Measurements from ENCODE around the gene PDLIM3.

PDLIM3 gene

DNA sequence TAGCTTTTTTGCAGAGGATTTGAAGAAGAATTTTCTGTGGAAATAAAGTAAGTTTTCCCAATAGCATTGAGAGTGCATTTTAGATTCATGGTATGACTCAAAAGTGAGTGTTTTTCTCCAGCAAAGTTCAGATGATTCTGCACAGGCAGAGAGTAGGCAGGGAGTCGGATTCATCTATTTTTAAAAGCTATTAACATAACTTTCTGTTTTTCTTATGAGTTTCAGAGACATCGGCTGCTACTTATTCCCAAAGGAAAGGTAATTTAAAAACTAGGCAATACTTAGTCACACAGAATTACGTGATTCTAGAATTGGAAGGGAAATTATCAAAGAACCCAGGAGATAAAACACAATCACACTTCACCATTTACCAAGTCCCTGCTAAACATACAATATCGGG is 68.2 kb downstream of the PDLIM3 start:
- no peak for DNase-seq
- H3K23ac ChIP-seq (ENCODE audit: low read length) = no peak overlapping the region
- H2BK120ac ChIP-seq (ENCODE audit: low read depth, low read length) = no peak overlapping the region
- H2BK15ac ChIP-seq (replicated peaks; ENCODE audit: low read depth) = no peak overlapping the region
- no peaks in the 10 kb centered on the region for H3K79me1 ChIP-seq (ENCODE audit: low read length)
- H3K4me2 ChIP-seq (ENCODE audit: low read length) = no peak overlapping the region
- H3K4me3 ChIP-seq (ENCODE audit: low read length) = no peak overlapping the region
- H3K79me2 ChIP-seq (ENCODE audit: control insufficient read depth, insufficient read depth, low read length) = no peaks in the 10 kb centered on the region
- H3K18ac ChIP-seq (ENCODE audit: low read length) = no peak overlapping the region
- WGBS (ENCODE audit: extremely low coverage, insufficient coverage, low lambda C conversion rate) = no CpG with 5 or more reads among the region's 4 CpGs
- no peak overlapping the region for H3K4ac ChIP-seq (ENCODE audit: low read depth, low read length)
- no peaks in the 10 kb centered on the region for H3K36me3 ChIP-seq (ENCODE audit: control insufficient read depth, insufficient read depth, low read length)
- H3K9ac ChIP-seq (ENCODE audit: low read length) = no peak overlapping the region
- no peak overlapping the region for H3K27ac ChIP-seq (ENCODE audit: low read depth, low read length)
- no peaks in the 10 kb centered on the region for H3K27me3 ChIP-seq (ENCODE audit: insufficient read depth, low read length, poor library complexity)
- no peak overlapping the region for H3K56ac ChIP-seq (ENCODE audit: low read length)
- no peak overlapping the region for H4K8ac ChIP-seq (ENCODE audit: low read depth, low read length)
- H3K4me1 ChIP-seq (ENCODE audit: control insufficient read depth, low read depth, low read length) = peaks cover 4% of the 10 kb centered on the region
- no peak overlapping the region for H4K5ac ChIP-seq (ENCODE audit: low read length)
- no peak overlapping the region for H2BK5ac ChIP-seq (ENCODE audit: low read length)
- H2AK5ac ChIP-seq (ENCODE audit: low read length) = no peak overlapping the region

DNA sequence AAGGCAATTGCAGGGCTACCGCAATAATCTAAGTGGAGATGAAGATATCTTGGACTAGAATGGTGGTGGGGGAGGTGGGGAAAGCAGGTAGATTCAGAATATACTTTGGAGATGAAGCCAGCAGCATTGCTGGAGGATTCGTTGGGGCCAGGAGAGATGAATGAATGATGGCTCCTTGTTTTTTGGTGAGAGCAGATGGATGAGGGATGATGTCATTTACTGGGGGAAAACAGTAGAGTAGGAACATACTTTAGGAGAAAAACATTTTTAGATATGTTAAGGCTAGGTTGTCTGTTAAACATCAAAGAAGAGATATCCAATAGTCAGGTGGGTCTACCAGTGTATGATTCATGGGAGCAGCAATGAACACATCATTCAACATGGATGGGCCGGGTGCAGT is 69.6 kb downstream of the PDLIM3 start:
- Histone ChIP-seq H3K18ac (ENCODE audit: low read length) (no peak overlapping the region), H3K4me1 (ENCODE audit: control insufficient read depth, low read depth, low read length) (peaks cover 4% of the 10 kb centered on the region), H3K56ac (ENCODE audit: low read length) (no peak overlapping the region), H2BK120ac (ENCODE audit: low read depth, low read length) (no peak overlapping the region), H3K79me1 (ENCODE audit: low read length) (no peaks in the 10 kb centered on the region), H3K9ac (ENCODE audit: low read length) (no peak overlapping the region), H3K79me2 (ENCODE audit: control insufficient read depth, insufficient read depth, low read length) (no peaks in the 10 kb centered on the region), H2BK5ac (ENCODE audit: low read length) (no peak overlapping the region), H3K27me3 (ENCODE audit: insufficient read depth, low read length, poor library complexity) (no peaks in the 10 kb centered on the region), H3K4me2 (ENCODE audit: low read length) (no peak overlapping the region), H3K23ac (ENCODE audit: low read length) (no peak overlapping the region), H4K8ac (ENCODE audit: low read depth, low read length) (no peak overlapping the region), H3K4ac (ENCODE audit: low read depth, low read length) (no peak overlapping the region), H2BK15ac (replicated peaks; ENCODE audit: low read depth) (no peak overlapping the region), H3K4me3 (ENCODE audit: low read length) (no peak overlapping the region), H3K36me3 (ENCODE audit: control insufficient read depth, insufficient read depth, low read length) (no peaks in the 10 kb centered on the region), H2AK5ac (ENCODE audit: low read length) (no peak overlapping the region), H4K5ac (ENCODE audit: low read length) (no peak overlapping the region), H3K27ac (ENCODE audit: low read depth, low read length) (no peak overlapping the region)
- DNase-seq = no peak
- no CpG with 5 or more reads among the region's 3 CpGs for WGBS (ENCODE audit: extremely low coverage, insufficient coverage, low lambda C conversion rate)

DNA sequence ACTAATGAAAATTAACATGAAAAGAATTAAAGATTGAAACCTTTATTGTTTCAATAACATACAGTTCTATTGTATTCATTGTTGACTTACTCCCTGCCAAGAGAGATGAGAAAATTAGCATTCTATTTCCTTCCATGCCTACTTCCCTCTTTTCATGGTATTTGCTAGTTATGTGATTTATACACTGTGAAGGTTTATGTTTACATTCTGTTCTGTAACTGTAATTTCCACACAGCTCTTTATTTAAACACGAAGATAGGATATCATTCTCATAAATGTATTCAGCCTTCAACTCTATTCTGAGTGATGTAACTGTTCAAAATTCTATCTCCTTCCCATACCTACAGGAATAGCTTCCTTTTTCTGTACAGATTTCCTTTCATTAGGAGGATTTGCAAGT is 70.4 kb downstream of the PDLIM3 start:
- no peak overlapping the region for H3K4me3 ChIP-seq (ENCODE audit: low read length)
- H2BK15ac ChIP-seq (replicated peaks; ENCODE audit: low read depth) = no peak overlapping the region
- no peaks in the 10 kb centered on the region for H3K27me3 ChIP-seq (ENCODE audit: insufficient read depth, low read length, poor library complexity)
- no peak overlapping the region for H3K4me2 ChIP-seq (ENCODE audit: low read length)
- H3K18ac ChIP-seq (ENCODE audit: low read length) = no peak overlapping the region
- H3K23ac ChIP-seq (ENCODE audit: low read length) = no peak overlapping the region
- no peak for DNase-seq
- no peaks in the 10 kb centered on the region for H3K79me1 ChIP-seq (ENCODE audit: low read length)
- H4K8ac ChIP-seq (ENCODE audit: low read depth, low read length) = no peak overlapping the region
- no peaks in the 10 kb centered on the region for H3K79me2 ChIP-seq (ENCODE audit: control insufficient read depth, insufficient read depth, low read length)
- H3K27ac ChIP-seq (ENCODE audit: low read depth, low read length) = no peak overlapping the region
- no peak overlapping the region for H4K5ac ChIP-seq (ENCODE audit: low read length)
- H3K4me1 ChIP-seq (ENCODE audit: control insufficient read depth, low read depth, low read length) = peaks cover 4% of the 10 kb centered on the region
- no peak overlapping the region for H2BK120ac ChIP-seq (ENCODE audit: low read depth, low read length)
- H2BK5ac ChIP-seq (ENCODE audit: low read length) = no peak overlapping the region
- WGBS (ENCODE audit: extremely low coverage, insufficient coverage, low lambda C conversion rate) = no CpG with 5 or more reads among the region's 1 CpG
- H3K36me3 ChIP-seq (ENCODE audit: control insufficient read depth, insufficient read depth, low read length) = no peaks in the 10 kb centered on the region
- no peak overlapping the region for H3K56ac ChIP-seq (ENCODE audit: low read length)
- H3K9ac ChIP-seq (ENCODE audit: low read length) = no peak overlapping the region
- no peak overlapping the region for H3K4ac ChIP-seq (ENCODE audit: low read depth, low read length)
- no peak overlapping the region for H2AK5ac ChIP-seq (ENCODE audit: low read length)

DNA sequence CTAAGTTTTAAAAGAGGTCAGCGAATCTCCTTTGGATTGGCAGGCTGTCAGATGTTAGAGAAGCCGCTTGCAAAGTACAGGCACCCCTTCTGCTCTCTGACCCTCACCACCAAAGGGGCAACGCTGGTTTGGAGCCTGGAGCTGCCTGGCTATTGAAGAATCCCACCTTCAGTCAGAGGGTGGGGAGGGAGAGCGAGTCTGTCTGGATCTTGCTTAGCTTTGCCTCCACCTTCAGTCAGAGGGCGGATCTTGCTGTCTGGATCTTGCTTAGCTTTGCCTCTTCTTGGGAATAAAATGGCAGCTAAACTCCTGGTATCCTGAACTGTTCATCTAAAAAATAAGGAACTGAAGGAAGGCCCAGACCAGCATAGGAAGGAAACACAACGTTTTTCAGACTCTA is 71.1 kb downstream of the PDLIM3 start:
- WGBS (ENCODE audit: extremely low coverage, insufficient coverage, low lambda C conversion rate) = no CpG with 5 or more reads among the region's 6 CpGs

DNA sequence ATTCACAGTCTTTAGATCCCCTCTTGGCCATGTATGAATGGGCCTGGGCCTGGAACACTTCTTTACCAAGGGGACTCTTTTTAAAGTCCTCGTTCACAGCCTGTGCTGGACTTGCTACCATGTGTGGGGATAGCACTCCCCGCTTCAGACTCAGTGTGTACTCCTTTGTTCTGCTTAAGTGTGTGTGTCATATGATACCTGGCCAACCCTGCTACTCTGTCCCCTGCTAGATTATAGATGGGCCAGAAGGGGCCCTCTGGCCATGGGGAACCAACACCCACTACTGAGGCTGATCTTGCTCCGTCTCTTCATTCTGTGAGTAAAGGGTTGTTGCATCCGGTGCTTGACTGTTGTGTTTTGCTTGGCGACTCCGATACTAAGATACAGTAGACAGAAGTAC is 71.8 kb downstream of the PDLIM3 start:
- H3K56ac ChIP-seq (ENCODE audit: low read length) = no peak overlapping the region
- DNase-seq = no peak
- H2BK120ac ChIP-seq (ENCODE audit: low read depth, low read length) = no peak overlapping the region

More for the DNA sequence above, 71.1 kb downstream of the PDLIM3 start:
- Histone ChIP-seq H2BK120ac (ENCODE audit: low read depth, low read length) (no peak overlapping the region), H3K23ac (ENCODE audit: low read length) (no peak overlapping the region), H3K56ac (ENCODE audit: low read length) (no peak overlapping the region), H3K36me3 (ENCODE audit: control insufficient read depth, insufficient read depth, low read length) (no peaks in the 10 kb centered on the region), H3K79me1 (ENCODE audit: low read length) (no peaks in the 10 kb centered on the region), H3K4me3 (ENCODE audit: low read length) (no peak overlapping the region), H3K79me2 (ENCODE audit: control insufficient read depth, insufficient read depth, low read length) (no peaks in the 10 kb centered on the region), H3K18ac (ENCODE audit: low read length) (no peak overlapping the region), H4K5ac (ENCODE audit: low read length) (no peak overlapping the region), H3K9ac (ENCODE audit: low read length) (no peak overlapping the region), H2BK5ac (ENCODE audit: low read length) (peak overlapping the region; percentile 34), H2BK15ac (replicated peaks; ENCODE audit: low read depth) (no peak overlapping the region), H4K8ac (ENCODE audit: low read depth, low read length) (no peak overlapping the region), H3K4ac (ENCODE audit: low read depth, low read length) (no peak overlapping the region), H3K4me1 (ENCODE audit: control insufficient read depth, low read depth, low read length) (peaks cover 4% of the 10 kb centered on the region), H3K27me3 (ENCODE audit: insufficient read depth, low read length, poor library complexity) (no peaks in the 10 kb centered on the region), H2AK5ac (ENCODE audit: low read length) (no peak overlapping the region), H3K27ac (ENCODE audit: low read depth, low read length) (no peak overlapping the region), H3K4me2 (ENCODE audit: low read length) (no peak overlapping the region)
- peak; percentile 67 for DNase-seq

DNA sequence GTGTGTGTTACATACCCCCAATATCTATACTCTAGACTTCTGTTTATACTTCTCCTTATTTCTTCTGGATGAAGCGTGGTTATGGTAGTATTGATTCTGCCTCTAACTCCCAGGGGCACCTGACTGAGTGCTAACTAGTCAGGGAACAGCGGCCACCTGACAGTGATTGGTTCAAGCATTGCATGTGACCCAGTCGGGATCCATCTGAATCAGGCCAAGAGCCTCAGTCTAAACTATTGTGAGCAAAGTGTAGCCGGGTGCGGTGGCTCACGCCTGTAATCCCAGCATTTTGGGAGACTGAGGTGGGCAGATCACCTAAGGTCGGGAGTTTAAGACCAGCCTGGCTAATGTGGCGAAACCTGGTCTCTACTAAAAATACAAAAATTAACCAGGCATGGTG is 73.7 kb downstream of the PDLIM3 start:
- no peak overlapping the region for H2BK15ac ChIP-seq (replicated peaks; ENCODE audit: low read depth)
- no peak overlapping the region for H2BK120ac ChIP-seq (ENCODE audit: low read depth, low read length)
- H3K27ac ChIP-seq (ENCODE audit: low read depth, low read length) = no peak overlapping the region
- no peaks in the 10 kb centered on the region for H3K79me2 ChIP-seq (ENCODE audit: control insufficient read depth, insufficient read depth, low read length)
- DNase-seq = no peak
- H3K4ac ChIP-seq (ENCODE audit: low read depth, low read length) = no peak overlapping the region
- H2BK5ac ChIP-seq (ENCODE audit: low read length) = no peak overlapping the region
- no peak overlapping the region for H3K18ac ChIP-seq (ENCODE audit: low read length)
- no peaks in the 10 kb centered on the region for H3K27me3 ChIP-seq (ENCODE audit: insufficient read depth, low read length, poor library complexity)
- no peak overlapping the region for H3K4me2 ChIP-seq (ENCODE audit: low read length)
- no peak overlapping the region for H3K4me3 ChIP-seq (ENCODE audit: low read length)
- no peak overlapping the region for H4K8ac ChIP-seq (ENCODE audit: low read depth, low read length)
- no peak overlapping the region for H3K56ac ChIP-seq (ENCODE audit: low read length)
- H3K23ac ChIP-seq (ENCODE audit: low read length) = no peak overlapping the region
- no peak overlapping the region for H2AK5ac ChIP-seq (ENCODE audit: low read length)
- H3K9ac ChIP-seq (ENCODE audit: low read length) = no peak overlapping the region
- WGBS (ENCODE audit: extremely low coverage, insufficient coverage, low lambda C conversion rate) = no CpG with 5 or more reads among the region's 8 CpGs
- H3K79me1 ChIP-seq (ENCODE audit: low read length) = no peaks in the 10 kb centered on the region
- peaks cover 4% of the 10 kb centered on the region for H3K4me1 ChIP-seq (ENCODE audit: control insufficient read depth, low read depth, low read length)
- H4K5ac ChIP-seq (ENCODE audit: low read length) = no peak overlapping the region
- no peaks in the 10 kb centered on the region for H3K36me3 ChIP-seq (ENCODE audit: control insufficient read depth, insufficient read depth, low read length)

More for the DNA sequence above, 71.8 kb downstream of the PDLIM3 start:
- no peak overlapping the region for H2BK15ac ChIP-seq (replicated peaks; ENCODE audit: low read depth)
- no peak overlapping the region for H3K4ac ChIP-seq (ENCODE audit: low read depth, low read length)
- no peaks in the 10 kb centered on the region for H3K36me3 ChIP-seq (ENCODE audit: control insufficient read depth, insufficient read depth, low read length)
- H3K23ac ChIP-seq (ENCODE audit: low read length) = no peak overlapping the region
- no peaks in the 10 kb centered on the region for H3K79me2 ChIP-seq (ENCODE audit: control insufficient read depth, insufficient read depth, low read length)
- no peak overlapping the region for H4K5ac ChIP-seq (ENCODE audit: low read length)
- H3K18ac ChIP-seq (ENCODE audit: low read length) = no peak overlapping the region
- no peak overlapping the region for H3K4me3 ChIP-seq (ENCODE audit: low read length)
- no peak overlapping the region for H2AK5ac ChIP-seq (ENCODE audit: low read length)
- H2BK5ac ChIP-seq (ENCODE audit: low read length) = no peak overlapping the region
- H3K27ac ChIP-seq (ENCODE audit: low read depth, low read length) = no peak overlapping the region
- no peaks in the 10 kb centered on the region for H3K27me3 ChIP-seq (ENCODE audit: insufficient read depth, low read length, poor library complexity)
- H3K9ac ChIP-seq (ENCODE audit: low read length) = no peak overlapping the region
- no CpG with 5 or more reads among the region's 6 CpGs for WGBS (ENCODE audit: extremely low coverage, insufficient coverage, low lambda C conversion rate)
- H3K4me2 ChIP-seq (ENCODE audit: low read length) = no peak overlapping the region
- no peak overlapping the region for H4K8ac ChIP-seq (ENCODE audit: low read depth, low read length)
- H3K4me1 ChIP-seq (ENCODE audit: control insufficient read depth, low read depth, low read length) = peaks cover 4% of the 10 kb centered on the region
- no peaks in the 10 kb centered on the region for H3K79me1 ChIP-seq (ENCODE audit: low read length)

All from mesendoderm (in vitro differentiated cells).